ENCODE data around the gene ARHGAP9.
"Not testable (repeated sequence)": the region's sequence is repeated elsewhere in the genome, so short reads cannot be mapped to it uniquely, and the experiment has no call there.

Gene ARHGAP9

GRCh38 chr12:57517718-57518117 is 38.1 kb upstream of the ARHGAP9 start:
- not testable (repeated sequence) for DNase-seq (ENCODE audit: low read depth in 3 of 3)

- DNase-seq (ENCODE audit: low read depth in 3 of 3), result no peak
Observed at GRCh38 chr12:57517187-57517586, 37.5 kb upstream of the ARHGAP9 start.

- DNase-seq (ENCODE audit: low read depth in 3 of 3), result no peak
Observed at GRCh38 chr12:57516617-57517153, 37.0 kb upstream of the ARHGAP9 start.

- no peak for DNase-seq (ENCODE audit: low read depth in 3 of 3)
Observed at GRCh38 chr12:57515934-57516541, 36.4 kb upstream of the ARHGAP9 start.

GRCh38 chr12:57515408-57515933 is 35.8 kb upstream of the ARHGAP9 start:
- no peak for DNase-seq (ENCODE audit: low read depth in 3 of 3)

- no peak for DNase-seq (ENCODE audit: low read depth in 3 of 3)
Observed at GRCh38 chr12:57514720-57515407, 35.2 kb upstream of the ARHGAP9 start.

- not testable (repeated sequence) for DNase-seq (ENCODE audit: low read depth in 3 of 3)
Observed at GRCh38 chr12:57514246-57514645, 34.6 kb upstream of the ARHGAP9 start.

GRCh38 chr12:57513677-57514076 is 34.0 kb upstream of the ARHGAP9 start:
- not testable (repeated sequence) for DNase-seq (ENCODE audit: low read depth in 3 of 3)

GRCh38 chr12:57513266-57513665 is 33.6 kb upstream of the ARHGAP9 start:
- no peak for DNase-seq (ENCODE audit: low read depth in 3 of 3)

- no peak for DNase-seq (ENCODE audit: low read depth in 3 of 3)
Observed at GRCh38 chr12:57512665-57513064, 33.0 kb upstream of the ARHGAP9 start.

GRCh38 chr12:57511588-57512325 is 32.1 kb upstream of the ARHGAP9 start:
- no peak for DNase-seq (ENCODE audit: low read depth in 3 of 3)

GRCh38 chr12:57511161-57511560 is 31.5 kb upstream of the ARHGAP9 start:
- DNase-seq (ENCODE audit: low read depth in 3 of 3), result no peak

GRCh38 chr12:57507796-57508195 is 28.1 kb upstream of the ARHGAP9 start:
- DNase-seq (ENCODE audit: low read depth in 3 of 3), result not testable (repeated sequence)

- not testable (repeated sequence) for DNase-seq (ENCODE audit: low read depth in 3 of 3)
Observed at GRCh38 chr12:57506541-57506940, 26.9 kb upstream of the ARHGAP9 start.

GRCh38 chr12:57502311-57502969 is 22.8 kb upstream of the ARHGAP9 start:
- not testable (repeated sequence) for DNase-seq (ENCODE audit: low read depth in 3 of 3)

- no peak for DNase-seq (ENCODE audit: low read depth in 3 of 3)
Observed at GRCh38 chr12:57500213-57500612, 20.5 kb upstream of the ARHGAP9 start.

GRCh38 chr12:57498571-57498970 is 18.9 kb upstream of the ARHGAP9 start:
- DNase-seq (ENCODE audit: low read depth in 3 of 3), result no peak

GRCh38 chr12:57498132-57498502 is 18.5 kb upstream of the ARHGAP9 start:
- no peak for DNase-seq (ENCODE audit: low read depth in 3 of 3)

GRCh38 chr12:57497223-57498131 is 17.8 kb upstream of the ARHGAP9 start:
- DNase-seq (ENCODE audit: low read depth in 3 of 3), result no peak

GRCh38 chr12:57496822-57497221 is 17.2 kb upstream of the ARHGAP9 start:
- no peak for DNase-seq (ENCODE audit: low read depth in 3 of 3)
